Measurements from ENCODE around the gene MOB3C. TPM values are rescaled to one million over a fixed set of nuclear protein-coding genes. Genes with fewer than 3 reads are reported as not detected.
"Not testable (repeated sequence)": the region's sequence is repeated elsewhere in the genome, so short reads cannot be mapped to it uniquely, and the experiment has no call there.

Gene MOB3C
- total RNA-seq, 2 experiments from 2014 or later = 6.3 to 8.7 TPM

DNA sequence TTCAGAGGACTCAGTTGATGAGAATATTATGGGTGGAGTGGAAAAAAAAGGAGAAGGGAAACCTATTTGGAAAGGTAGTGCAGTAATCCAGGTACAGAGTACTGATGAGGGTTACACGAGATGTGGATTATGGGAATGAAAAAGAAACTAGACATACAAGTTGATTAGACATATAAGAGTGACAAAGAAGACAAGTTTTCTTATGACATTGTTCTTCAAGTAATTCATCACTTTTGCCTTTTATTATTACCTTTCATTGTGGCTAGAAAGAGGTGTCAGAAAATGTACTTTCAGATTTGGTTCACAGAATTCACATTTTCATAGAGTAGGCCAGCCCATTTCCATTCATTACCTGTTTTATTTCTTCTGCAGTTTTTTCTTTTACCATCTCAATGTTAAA is 41.2 kb upstream of the MOB3C start:
- peaks cover 33% of the 10 kb centered on the region for H3K36me3 Mint-ChIP-seq (ENCODE audit: low read depth)
- peaks cover 31% of the 10 kb centered on the region for H3K4me1 Mint-ChIP-seq (ENCODE audit: low read depth)
- ChIA-PET CTCF (no interaction called here), POLR2A (interaction anchor here (0.5 kb wide), 1 partner anchor 521 kb away, joined by 3 read pairs; no protein-coding TSS in a partner anchor)
- intact Hi-C loops (cut with micrococcal nuclease) = no loop called here
- H3K4me3 Mint-ChIP-seq = no peak overlapping the region
- TF ChIP-seq, protein P1, sequence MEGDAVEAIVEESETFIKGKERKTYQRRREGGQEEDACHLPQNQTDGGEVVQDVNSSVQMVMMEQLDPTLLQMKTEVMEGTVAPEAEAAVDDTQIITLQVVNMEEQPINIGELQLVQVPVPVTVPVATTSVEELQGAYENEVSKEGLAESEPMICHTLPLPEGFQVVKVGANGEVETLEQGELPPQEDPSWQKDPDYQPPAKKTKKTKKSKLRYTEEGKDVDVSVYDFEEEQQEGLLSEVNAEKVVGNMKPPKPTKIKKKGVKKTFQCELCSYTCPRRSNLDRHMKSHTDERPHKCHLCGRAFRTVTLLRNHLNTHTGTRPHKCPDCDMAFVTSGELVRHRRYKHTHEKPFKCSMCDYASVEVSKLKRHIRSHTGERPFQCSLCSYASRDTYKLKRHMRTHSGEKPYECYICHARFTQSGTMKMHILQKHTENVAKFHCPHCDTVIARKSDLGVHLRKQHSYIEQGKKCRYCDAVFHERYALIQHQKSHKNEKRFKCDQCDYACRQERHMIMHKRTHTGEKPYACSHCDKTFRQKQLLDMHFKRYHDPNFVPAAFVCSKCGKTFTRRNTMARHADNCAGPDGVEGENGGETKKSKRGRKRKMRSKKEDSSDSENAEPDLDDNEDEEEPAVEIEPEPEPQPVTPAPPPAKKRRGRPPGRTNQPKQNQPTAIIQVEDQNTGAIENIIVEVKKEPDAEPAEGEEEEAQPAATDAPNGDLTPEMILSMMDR (IDR thresholded peaks at IDR 0.05) = no peak
- H3K9me3 Mint-ChIP-seq = peaks cover 4% of the 10 kb centered on the region
- H3K27ac Mint-ChIP-seq = peak overlapping the region; percentile 21
- ATAC-seq = no peak
- no peak for DNase-seq
- no peaks in the 10 kb centered on the region for H3K27me3 Mint-ChIP-seq

GRCh38 chr1:46656643-46657042 is 40.0 kb upstream of the MOB3C start:
- intact Hi-C loops (cut with micrococcal nuclease) = no loop called here
- ATAC-seq = no peak
- no peaks in the 10 kb centered on the region for H3K27me3 Mint-ChIP-seq
- CTCF ChIA-PET = interaction anchor here (0.8 kb wide), 1 partner anchor 12 kb away, joined by 3 read pairs; the partner anchor contains the start of gene ATPAF1
- no peak overlapping the region for H3K4me3 Mint-ChIP-seq
- H3K4me1 Mint-ChIP-seq (ENCODE audit: low read depth) = peaks cover 31% of the 10 kb centered on the region
- TF ChIP-seq, protein P1 (IDR thresholded peaks at IDR 0.05) = no peak
- POLR2A ChIA-PET = no interaction called here
- DNase-seq = no peak
- no peak overlapping the region for H3K27ac Mint-ChIP-seq
- peaks cover 6% of the 10 kb centered on the region for H3K9me3 Mint-ChIP-seq
- H3K36me3 Mint-ChIP-seq (ENCODE audit: low read depth) = peaks cover 41% of the 10 kb centered on the region

DNA sequence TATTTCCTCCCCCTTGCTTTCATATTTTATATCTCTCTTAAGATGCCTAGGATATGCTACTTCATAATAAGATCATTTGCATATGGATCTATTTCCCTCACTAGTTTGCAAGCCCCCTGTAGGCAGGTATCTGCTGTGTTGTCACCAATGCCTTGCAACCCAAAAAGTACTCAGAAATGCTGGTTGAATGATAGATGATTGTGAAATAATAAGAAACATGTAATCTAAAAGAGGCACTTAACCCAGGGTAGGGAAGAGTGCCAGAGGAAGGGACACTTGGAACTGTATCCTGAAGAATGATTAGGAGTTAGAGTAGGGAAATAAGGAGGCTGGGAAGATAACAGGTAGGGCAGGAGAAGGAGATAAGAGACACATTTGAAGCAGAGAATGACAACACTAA is 39.2 kb upstream of the MOB3C start:
- CTCF ChIA-PET = no interaction called here
- Mint-ChIP-seq H3K36me3 (ENCODE audit: low read depth) (peaks cover 42% of the 10 kb centered on the region), H3K4me3 (no peak overlapping the region), H3K27me3 (no peaks in the 10 kb centered on the region), H3K4me1 (ENCODE audit: low read depth) (peaks cover 31% of the 10 kb centered on the region), H3K27ac (no peak overlapping the region), H3K9me3 (peaks cover 6% of the 10 kb centered on the region)
- ATAC-seq (no peak), DNase-seq (no peak)
- POLR2A ChIA-PET = interaction anchor here (0.8 kb wide), 1 partner anchor 9 kb away, joined by 3 read pairs; no protein-coding TSS in a partner anchor
- TF ChIP-seq, protein P1 (IDR thresholded peaks at IDR 0.05) = no peak
- intact Hi-C loops (cut with micrococcal nuclease) = no loop called here

DNA sequence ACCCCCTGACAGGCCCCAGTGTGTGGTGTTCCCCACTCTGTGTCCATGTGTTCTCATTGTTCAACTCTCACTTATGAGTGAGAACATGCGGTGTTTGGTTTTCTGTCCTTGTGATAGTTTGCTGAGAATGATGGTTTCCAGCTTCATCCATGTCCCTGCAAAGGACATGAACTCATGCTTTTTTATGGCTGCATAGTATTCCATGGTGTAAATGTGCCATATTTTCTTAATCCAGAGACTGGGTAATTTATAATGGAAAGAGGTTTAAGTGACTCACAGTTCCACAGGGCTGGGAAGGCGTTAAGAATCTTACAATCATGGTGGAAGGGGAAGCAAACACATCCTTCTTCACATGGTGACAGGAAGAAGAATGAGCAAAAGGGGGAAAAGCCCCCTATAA is 38.1 kb upstream of the MOB3C start:
- peaks cover 53% of the 10 kb centered on the region for H3K36me3 Mint-ChIP-seq (ENCODE audit: low read depth)
- ATAC-seq; H3K27ac Mint-ChIP-seq; intact Hi-C loops (cut with micrococcal nuclease); H3K4me3 Mint-ChIP-seq; H3K27me3 Mint-ChIP-seq; DNase-seq: not testable (repeated sequence)
- H3K4me1 Mint-ChIP-seq (ENCODE audit: low read depth) = peaks cover 22% of the 10 kb centered on the region
- peaks cover 11% of the 10 kb centered on the region for H3K9me3 Mint-ChIP-seq
- CTCF ChIA-PET = interaction anchor here (1.9 kb wide), 1 partner anchor 71 kb away, joined by 5 read pairs; no protein-coding TSS in a partner anchor
- POLR2A ChIA-PET = interaction anchor here (1.0 kb wide), 1 partner anchor 14 kb away, joined by 3 read pairs; no protein-coding TSS in a partner anchor

DNA sequence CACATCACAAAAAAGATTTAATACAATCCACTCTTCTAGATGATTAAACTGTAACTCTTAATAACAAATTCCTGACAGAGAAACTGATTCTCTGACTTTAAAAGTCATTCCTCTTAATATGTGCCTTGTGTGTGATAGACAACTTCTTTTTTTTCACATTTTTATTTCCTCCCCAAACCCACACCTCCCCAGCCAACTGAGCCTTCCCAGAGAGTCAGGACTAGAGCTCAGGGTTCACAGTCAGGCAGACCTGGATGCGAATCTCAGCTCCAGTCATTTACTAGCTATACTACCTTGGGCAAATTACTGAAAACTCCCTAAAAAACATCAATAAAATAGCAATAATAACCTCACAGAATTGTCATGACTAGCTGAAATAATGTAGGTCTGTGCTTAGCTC is 37.4 kb upstream of the MOB3C start:
- CTCF ChIA-PET = interaction anchor here (1.4 to 1.9 kb wide), 2 partner anchors 47 to 71 kb away, joined by 3 to 5 read pairs; no protein-coding TSS in a partner anchor
- TF ChIP-seq, protein P1 (IDR thresholded peaks at IDR 0.05) = no peak
- ATAC-seq (no peak), DNase-seq (no peak)
- Mint-ChIP-seq H3K4me3 (no peak overlapping the region), H3K36me3 (ENCODE audit: low read depth) (peaks cover 56% of the 10 kb centered on the region), H3K27ac (no peak overlapping the region), H3K4me1 (ENCODE audit: low read depth) (peaks cover 18% of the 10 kb centered on the region), H3K27me3 (no peaks in the 10 kb centered on the region), H3K9me3 (peaks cover 11% of the 10 kb centered on the region)
- intact Hi-C loops (cut with micrococcal nuclease) = no loop called here
- POLR2A ChIA-PET = interaction anchor here (1.0 kb wide), 1 partner anchor 15 kb away, joined by 3 read pairs; no protein-coding TSS in a partner anchor
